A549 (cell line): ENCODE data around the gene ATG2A. TPM values are rescaled to one million over a fixed set of nuclear protein-coding genes. Genes with fewer than 3 reads are reported as not detected.

ENCODE experiments used
- ATAC-seq, 2 experiments: fragments of 200-7000 bp in 1 of 2; fragments of >200 bp in 1 of 2; cut with Nextera tagmentation in 1 of 2; cut with Tn5 transposase in 1 of 2; 3 replicates each; pipeline versions ENCODE4 v1.8.0 to v1.9.1; 2018 to 2020; ENCODE audit warnings: mild to moderate bottlenecking in 1 of 2, moderate library complexity in 1 of 2
- CTCF ChIA-PET: fragments of 300-600 bp; sonication (Branson Sonifier 250); formaldehyde crosslinking; extraction: SDS; loops from one replicate; lab custom pipeline; 2021; ENCODE audit warnings: antibody characterized with exemption, inconsistent platforms; lab: Yijun Ruan, JAX
- POLR2A ChIA-PET: fragments of 350-600 bp; formaldehyde crosslinking; extraction: SDS; loops from one replicate; lab custom pipeline; 2021; ENCODE audit warnings: antibody characterized with exemption, inconsistent platforms; lab: Yijun Ruan, JAX
- DNase-seq, 2 experiments: peaks; one replicate each; pipeline versions ENCODE4 v3.0.0 to v3.0.0-alpha.2; 2011 to 2016; ENCODE audit warnings: low read depth in 1 of 2, low spot score in 1 of 2
- FAIRE-seq: peaks from 2 replicates; lab custom pipeline; 2011; peaks lifted over from hg19 to GRCh38; lab: Jason Lieb, UNC
- H3K27ac ChIP-seq, 2 experiments: fragments of >200 bp; sonication (Bioruptor Twin); formaldehyde crosslinking; 3 replicates each; pipeline ENCODE4 v1.5.1; 2016 to 2017
- H3K4me1 ChIP-seq: fragments of >200 bp; sonication (Bioruptor Twin); formaldehyde crosslinking; 3 replicates; pipeline ENCODE4 v1.6.1; 2016
- H3K4me2 ChIP-seq: fragments of >200 bp; sonication (Bioruptor Twin); formaldehyde crosslinking; 3 replicates; pipeline ENCODE4 v1.6.1; 2016
- H3K4me3 ChIP-seq: fragments of >200 bp; sonication (Bioruptor Twin); formaldehyde crosslinking; 3 replicates; pipeline ENCODE4 v1.5.1; 2016
- H3K9me3 ChIP-seq: fragments of >200 bp; sonication (Bioruptor Twin); formaldehyde crosslinking; 3 replicates; pipeline ENCODE4 v1.6.1; 2016
- CBX2 ChIP-seq: fragments of 200-600 bp; sonication (generic); IDR thresholded peaks from 2 replicates; pipeline ENCODE4 v1.6.1; 2016; ENCODE audit warnings: low read depth, mild to moderate bottlenecking, borderline replicate concordance
- CEBPB ChIP-seq, 2 experiments: fragments of >200 bp in 1 of 2; sonication (Bioruptor Twin) in 1 of 2; formaldehyde crosslinking in 1 of 2; IDR thresholded peaks; 2 replicates each; pipeline ENCODE4 v1.6.1; 2012 to 2016
- CTCF ChIP-seq: fragments of >200 bp; sonication (Bioruptor Twin); formaldehyde crosslinking; IDR thresholded peaks from 3 replicates; pipeline ENCODE4 v1.5.1; 2016
- E2F6 ChIP-seq: IDR thresholded peaks from 2 replicates; pipeline ENCODE4 v1.6.1; 2012; ENCODE audit warnings: low read depth, borderline replicate concordance
- EHF ChIP-seq: fragments of 250-450 bp; sonication (Bioruptor Pico); IDR thresholded peaks from 2 replicates; pipeline ENCODE4 v1.5.0; 2020; ENCODE audit warnings: mild to moderate bottlenecking
- EHMT2 ChIP-seq: fragments of 200-600 bp; sonication (generic); IDR thresholded peaks from 2 replicates; pipeline ENCODE4 v1.6.1; 2016; ENCODE audit warnings: antibody characterized with exemption, low read depth, mild to moderate bottlenecking, moderate library complexity
- EP300 ChIP-seq, 2 experiments: fragments of >200 bp; sonication (Bioruptor Twin); formaldehyde crosslinking; IDR thresholded peaks; 2 replicates in 1 of 2; 3 replicates in 1 of 2; pipeline ENCODE4 v1.6.1; 2016 to 2017
- FOSB ChIP-seq: fragments of 250-450 bp; sonication (Bioruptor Pico); IDR thresholded peaks from 2 replicates; pipeline ENCODE4 v1.5.0; 2020; ENCODE audit warnings: mild to moderate bottlenecking, moderate library complexity
- FOSL2 ChIP-seq, 2 experiments: fragments of 450-650 bp in 1 of 2; fragments of >200 bp in 1 of 2; sonication (Bioruptor Twin) in 1 of 2; formaldehyde crosslinking; IDR thresholded peaks; 2 replicates each; pipeline versions ENCODE4 v1.5.0 to v1.6.1; 2016 to 2020; ENCODE audit warnings: mild to moderate bottlenecking in 1 of 2, moderate library complexity in 1 of 2
- HDAC2 ChIP-seq: fragments of 200-600 bp; sonication (generic); IDR thresholded peaks from 2 replicates; pipeline ENCODE4 v1.6.1; 2016
- JUN ChIP-seq, 2 experiments: fragments of >200 bp; sonication (Bioruptor Twin); formaldehyde crosslinking; IDR thresholded peaks; 2 replicates in 1 of 2; 3 replicates in 1 of 2; pipeline ENCODE4 v1.6.1; 2016 to 2017
- KDM1A ChIP-seq: fragments of 200-600 bp; sonication (generic); IDR thresholded peaks from 2 replicates; pipeline ENCODE4 v1.6.1; 2016; ENCODE audit warnings: low read depth, mild to moderate bottlenecking
- PBX3 ChIP-seq: IDR thresholded peaks from 2 replicates; pipeline ENCODE4 v1.6.1; 2012
- PHF8 ChIP-seq: fragments of 200-600 bp; sonication (generic); IDR thresholded peaks from 2 replicates; pipeline ENCODE4 v1.6.1; 2016; ENCODE audit warnings: low read depth, mild to moderate bottlenecking, antibody characterized with exemption, moderate library complexity, borderline replicate concordance
- RARB ChIP-seq: fragments of 250-450 bp; sonication (Bioruptor Pico); IDR thresholded peaks from 2 replicates; pipeline ENCODE4 v1.8.0; 2021; ENCODE audit warnings: mild to moderate bottlenecking, moderate library complexity
- REST ChIP-seq: fragments of 200-600 bp; sonication (generic); IDR thresholded peaks from 2 replicates; pipeline ENCODE4 v1.6.1; 2016; ENCODE audit warnings: antibody characterized with exemption, mild to moderate bottlenecking, moderate library complexity
- TP53 ChIP-seq: fragments of 250-450 bp; sonication (Bioruptor Pico); IDR thresholded peaks from 2 replicates; pipeline ENCODE4 v1.5.0; 2021; ENCODE audit warnings: mild to moderate bottlenecking, moderate library complexity
- ZC3H11A ChIP-seq: fragments of 450-650 bp; IDR thresholded peaks from 2 replicates; pipeline ENCODE4 v1.6.1; 2014; ENCODE audit warnings: antibody characterized with exemption, mild to moderate bottlenecking
- ZNF302 ChIP-seq: fragments of 250-450 bp; sonication (Bioruptor Pico); IDR thresholded peaks from 2 replicates; pipeline ENCODE4 v1.9.0; 2021; ENCODE audit warnings: inconsistent platforms, mild to moderate bottlenecking, moderate library complexity
- ZSCAN20 ChIP-seq: fragments of 250-450 bp; sonication (Bioruptor Pico); IDR thresholded peaks from 2 replicates; pipeline ENCODE4 v1.8.0; 2022; ENCODE audit warnings: mild to moderate bottlenecking, moderate library complexity
- WGBS: methylation state at CpG from one replicate; pipeline ENCODE4 v1.1.6; 2017; ENCODE audit errors: missing lambda C conversion rate; 5-methylcytosine and 5-hydroxymethylcytosine counted together
- polyA plus RNA-seq, 4 experiments: library from polyadenylated mRNA; depleted of rRNA in 3 of 4; stranded (reverse); fragments of >200 nt; fragmentation: RNase III in 1 of 4; extraction: RNeasy Plus Mini Kit Qiagen cat#74134 plus additional on column Dnase treatment in 1 of 4; gene quantifications; 2 replicates in 3 of 4; 3 replicates in 1 of 4; pipeline ENCODE4 v1.2.3, GENCODE V29; 2011 to 2017

ATG2A gene
- polyA plus RNA-seq, 2 of the 4 experiments (the other 2 are of a cell fraction), result 3.1 to 13.4 TPM

- 90% methylated on average over 18 of the region's 19 CpGs for WGBS
- Histone ChIP-seq H3K4me2 (no peak overlapping the region), H3K4me1 (peaks cover 17% of the 10 kb centered on the region), H3K4me3 (no peak overlapping the region), H3K9me3 (no peaks in the 10 kb centered on the region), H3K27ac (no peak overlapping the region)
- no peak for ATAC-seq
- DNase-seq, result no peak
- no peak for FAIRE-seq
- TF ChIP-seq JUN (IDR thresholded peaks at IDR 0.05), result no peak
- no peak for TF ChIP-seq CTCF
- TF ChIP-seq PBX3, result no peak
- CTCF ChIA-PET, result interaction anchor here (1.0 to 31.5 kb wide), 7 partner anchors 11 to 108 kb away, joined by 3 to 1607 read pairs (median 14); partner anchors contain the start of genes ATG2A, CDC42BPG and EHD1
- POLR2A ChIA-PET, result no interaction called here
Measured at GRCh38 chr11:64898541-64898940, 18.5 kb downstream of the ATG2A start.

GRCh38 chr11:64898076-64898445 is 18.9 kb downstream of the ATG2A start:
- Histone ChIP-seq H3K27ac (no peak overlapping the region), H3K4me1 (peaks cover 19% of the 10 kb centered on the region), H3K9me3 (no peaks in the 10 kb centered on the region), H3K4me3 (no peak overlapping the region), H3K4me2 (no peak overlapping the region)
- ChIA-PET POLR2A (no interaction called here), CTCF (interaction anchor here (1.0 to 31.5 kb wide), 7 partner anchors 10 to 109 kb away, joined by 3 to 1607 read pairs (median 14); partner anchors contain the start of genes ATG2A, CDC42BPG and EHD1)
- WGBS, result 92% methylated on average over 8 of the region's 9 CpGs
- FAIRE-seq, result no peak
- ATAC-seq, result no peak
- no peak for DNase-seq
- TF ChIP-seq EP300 (IDR thresholded peaks at IDR 0.05) (no peak), EHMT2 (no peak), HDAC2 (no peak), PBX3 (no peak), KDM1A (no peak), RARB (CRISPR knock-in tag) (no peak), ZSCAN20 (no peak), EHF (CRISPR knock-in tag) (no peak), PHF8 (no peak), REST (no peak), ZC3H11A (no peak), JUN (IDR thresholded peaks at IDR 0.05) (no peak)

GRCh38 chr11:64897381-64898075 is 19.5 kb downstream of the ATG2A start:
- ATAC-seq, result no peak
- Histone ChIP-seq H3K4me2 (no peak overlapping the region), H3K9me3 (no peaks in the 10 kb centered on the region), H3K27ac (no peak overlapping the region), H3K4me3 (no peak overlapping the region), H3K4me1 (peaks cover 25% of the 10 kb centered on the region)
- ChIA-PET CTCF (interaction anchor here (0.7 to 31.5 kb wide), 8 partner anchors 10 to 99 kb away, joined by 3 to 1607 read pairs (median 9); partner anchors contain the start of genes ATG2A, BATF2, CDC42BPG and EHD1), POLR2A (no interaction called here)
- whole genome bisulfite sequencing, result 97% methylated on average over 15 of the region's 19 CpGs
- no peak for DNase-seq
- no peak for FAIRE-seq
- TF ChIP-seq EHF (CRISPR knock-in tag) (no peak), FOSL2 (IDR thresholded peaks at IDR 0.05) (no peak), FOSL2 (CRISPR knock-in tag; IDR thresholded peaks at IDR 0.05) (no peak), ZC3H11A (no peak), ZNF302 (CRISPR knock-in tag) (no peak), CEBPB (IDR thresholded peaks at IDR 0.05) (no peak), FOSB (CRISPR knock-in tag) (no peak), CBX2 (no peak), HDAC2 (no peak), E2F6 (no peak), TP53 (CRISPR knock-in tag) (no peak)
